ENCODE measurements around the gene GTPBP4.
"Not testable (repeated sequence)": the region's sequence is repeated elsewhere in the genome, so short reads cannot be mapped to it uniquely, and the experiment has no call there.

The GTPBP4 gene

DNA sequence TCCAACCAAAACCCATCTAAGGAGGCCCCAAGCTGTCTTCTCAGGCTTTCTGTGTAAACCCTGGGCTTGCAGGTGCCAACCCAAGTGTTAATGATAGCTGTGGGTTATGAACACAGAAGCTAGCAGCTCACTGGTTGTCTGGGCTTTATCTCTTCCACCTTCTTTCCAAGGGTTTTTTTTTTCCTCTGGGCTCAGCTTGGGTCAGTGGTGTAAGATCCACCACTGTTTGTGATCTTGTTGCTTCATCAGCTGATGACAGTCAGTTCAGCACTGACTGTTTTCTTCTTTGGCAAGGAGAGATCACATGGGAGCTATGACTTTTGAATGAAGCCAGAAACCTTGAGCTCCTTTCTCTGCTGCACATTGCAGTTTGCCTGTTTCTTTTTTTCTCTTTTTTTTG lies 4.6 kb downstream of the GTPBP4 start:
- no peak for FAIRE-seq

DNA sequence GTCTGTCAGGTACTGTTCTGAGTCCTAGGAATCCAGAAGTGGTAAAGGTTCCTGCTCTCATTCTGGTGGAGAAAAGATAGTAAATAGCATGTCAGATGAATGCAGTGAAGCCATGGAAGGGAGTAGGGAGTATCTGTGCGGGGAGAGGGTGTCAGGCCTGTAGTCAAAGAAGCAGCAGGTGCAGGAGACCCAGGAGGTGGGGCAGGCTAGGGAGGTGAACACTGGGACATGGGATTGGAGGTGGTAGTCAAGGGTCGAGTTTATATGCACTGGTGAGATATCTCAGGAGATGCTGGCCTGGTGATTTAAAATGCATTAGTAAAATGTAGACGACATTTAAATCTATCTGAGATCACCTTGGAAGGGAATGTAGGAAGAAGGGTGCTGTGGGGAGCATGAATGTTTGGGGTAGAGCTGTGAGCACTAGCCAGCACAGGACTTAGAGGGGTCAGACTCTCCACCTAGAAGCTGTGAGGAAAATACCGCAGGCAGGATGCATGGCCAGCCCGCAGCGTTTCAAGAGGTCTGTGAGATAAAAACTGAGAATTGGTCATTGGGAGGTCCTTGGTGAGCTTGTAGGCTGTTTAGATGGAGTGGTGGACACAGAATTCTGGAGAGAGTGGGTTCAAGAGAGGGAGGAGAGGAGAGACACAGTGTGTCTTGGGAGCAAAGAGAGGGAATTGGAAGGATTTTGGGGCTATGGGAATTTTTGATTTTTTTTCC lies 6.8 kb downstream of the GTPBP4 start:
- FAIRE-seq = no peak

GRCh38 chr10:995559-995926 lies 7.3 kb downstream of the GTPBP4 start:
- no peak for FAIRE-seq

GRCh38 chr10:996031-996430 lies 7.8 kb downstream of the GTPBP4 start:
- no peak for FAIRE-seq

- FAIRE-seq = no peak
Measured at GRCh38 chr10:997266-998022, 9.2 kb downstream of the GTPBP4 start.

GRCh38 chr10:1002425-1003006 lies 14.3 kb downstream of the GTPBP4 start:
- no peak for FAIRE-seq

GRCh38 chr10:1003884-1004670 lies 15.8 kb downstream of the GTPBP4 start:
- no peak for FAIRE-seq

DNA sequence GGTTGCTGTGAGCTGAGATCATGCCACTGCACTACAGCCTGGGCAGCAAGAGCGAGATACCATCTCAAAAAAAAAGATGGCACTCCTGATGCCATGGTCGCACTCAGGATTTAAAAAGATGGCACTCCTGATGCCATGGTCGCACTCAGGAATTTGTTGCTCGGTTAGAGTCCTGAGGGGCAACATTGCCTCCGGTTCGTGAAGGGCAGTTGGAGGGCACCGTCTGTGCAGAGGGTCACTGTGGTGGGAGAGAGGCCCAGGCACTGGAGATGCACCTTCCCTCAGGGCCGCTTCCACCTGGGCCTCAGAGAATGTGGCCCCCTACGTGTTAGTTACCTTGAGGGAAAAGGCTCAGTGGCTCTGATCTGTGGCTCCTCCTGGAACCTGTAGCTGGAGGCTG lies 18.3 kb downstream of the GTPBP4 start:
- no peak for FAIRE-seq

- FAIRE-seq = no peak
Measured at GRCh38 chr10:1007583-1007982, 19.3 kb downstream of the GTPBP4 start.

DNA sequence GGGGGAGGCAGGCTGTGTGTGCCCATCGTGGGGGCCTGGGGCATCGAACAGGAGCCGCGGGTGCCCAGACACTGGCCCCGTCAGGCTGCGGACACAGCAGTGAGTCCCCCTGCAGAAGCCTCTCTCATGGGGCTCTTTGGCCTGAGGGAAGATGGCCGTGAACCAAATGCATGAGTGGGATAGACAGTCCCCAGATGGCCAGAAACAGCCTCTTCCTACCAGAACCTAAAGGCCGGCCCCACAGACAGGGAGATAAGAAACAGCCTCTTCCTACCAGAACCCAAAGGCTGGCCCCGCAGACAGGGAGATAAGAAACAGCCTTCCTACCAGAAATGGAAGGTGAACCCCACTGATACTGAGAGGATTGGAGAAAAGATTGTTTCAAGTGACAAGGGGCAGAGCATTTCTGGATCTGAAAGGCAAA lies 20.8 kb downstream of the GTPBP4 start:
- no peak for FAIRE-seq

GRCh38 chr10:1009947-1010346 lies 21.7 kb downstream of the GTPBP4 start:
- not testable (repeated sequence) for FAIRE-seq

GRCh38 chr10:1010703-1011102 lies 22.5 kb downstream of the GTPBP4 start:
- FAIRE-seq = no peak

GRCh38 chr10:1011696-1012095 lies 23.5 kb downstream of the GTPBP4 start:
- no peak for FAIRE-seq

- FAIRE-seq = no peak
Measured at GRCh38 chr10:1015688-1016087, 27.5 kb downstream of the GTPBP4 start.

DNA sequence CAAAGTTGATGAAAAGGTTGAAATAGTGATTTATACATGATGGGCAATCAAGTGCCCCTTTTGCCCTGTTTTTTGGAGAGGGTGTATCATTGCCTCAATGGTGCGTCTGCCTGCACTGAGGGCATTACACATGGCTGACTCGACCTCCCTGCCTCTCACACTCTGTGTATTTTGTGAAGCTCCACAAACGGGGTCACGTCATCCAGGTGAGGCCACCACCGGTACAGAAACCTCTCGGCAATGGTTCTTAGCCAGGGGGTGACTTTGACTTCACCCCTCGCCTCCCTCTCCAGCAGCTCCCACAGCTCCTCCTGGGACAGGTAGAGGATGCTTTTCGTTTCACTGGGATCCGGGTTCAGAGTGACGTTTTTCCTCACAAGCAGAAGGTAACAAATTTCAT lies 31.1 kb downstream of the GTPBP4 start:
- no peak for FAIRE-seq

DNA sequence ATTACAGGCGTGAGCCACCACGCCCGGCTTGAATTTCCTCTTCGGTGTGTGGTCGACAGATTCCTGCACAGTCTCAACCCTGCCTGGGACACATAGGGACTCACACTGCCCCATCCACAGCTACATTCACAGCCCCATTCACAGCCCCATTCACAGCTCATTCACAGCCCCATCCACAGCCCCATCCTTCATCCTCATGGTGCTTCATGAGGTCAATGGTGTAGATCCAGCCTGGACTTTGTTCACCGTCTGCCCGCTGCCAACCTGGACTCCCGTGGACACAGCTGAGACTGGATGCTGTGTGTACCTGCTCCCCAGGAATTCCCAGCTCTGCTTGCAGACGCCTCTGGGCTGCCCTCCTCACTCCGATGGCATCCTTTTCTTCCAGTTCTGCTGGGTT lies 32.2 kb downstream of the GTPBP4 start:
- FAIRE-seq = no peak

- FAIRE-seq = no peak
Measured at GRCh38 chr10:1020958-1021357, 32.7 kb downstream of the GTPBP4 start.

- FAIRE-seq = no peak
Measured at GRCh38 chr10:1022413-1022812, 34.2 kb downstream of the GTPBP4 start.

- FAIRE-seq = no peak
Measured at GRCh38 chr10:1024103-1024502, 35.9 kb downstream of the GTPBP4 start.

DNA sequence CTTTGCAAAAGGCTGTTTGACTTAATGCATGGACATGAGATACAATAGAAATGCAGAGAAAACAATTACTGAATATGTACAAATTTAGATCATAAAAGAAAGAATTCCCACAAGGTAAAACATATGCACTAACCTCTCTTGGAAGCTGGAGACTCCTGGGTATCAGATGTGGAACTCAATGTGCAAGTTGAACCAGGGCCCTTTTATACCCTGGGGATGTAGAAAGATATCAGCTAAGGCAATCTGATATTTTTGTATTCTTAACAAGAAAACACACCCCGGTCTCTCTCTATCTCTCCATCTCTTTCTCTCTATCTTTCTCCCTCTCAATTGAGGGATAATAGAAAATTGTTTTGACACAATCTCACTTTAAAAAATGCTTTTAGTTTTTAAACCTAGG lies 37.4 kb downstream of the GTPBP4 start, which contains the start of gene IDI2:
TSS of gene IDI2 (minus strand) at position 177 of the 400 bp plus-strand sequence. CDS start 1,136 bp downstream, outside the sequence.
- no peak for FAIRE-seq

GRCh38 chr10:1026578-1026977 lies 38.3 kb downstream of the GTPBP4 start:
- no peak for FAIRE-seq

DNA sequence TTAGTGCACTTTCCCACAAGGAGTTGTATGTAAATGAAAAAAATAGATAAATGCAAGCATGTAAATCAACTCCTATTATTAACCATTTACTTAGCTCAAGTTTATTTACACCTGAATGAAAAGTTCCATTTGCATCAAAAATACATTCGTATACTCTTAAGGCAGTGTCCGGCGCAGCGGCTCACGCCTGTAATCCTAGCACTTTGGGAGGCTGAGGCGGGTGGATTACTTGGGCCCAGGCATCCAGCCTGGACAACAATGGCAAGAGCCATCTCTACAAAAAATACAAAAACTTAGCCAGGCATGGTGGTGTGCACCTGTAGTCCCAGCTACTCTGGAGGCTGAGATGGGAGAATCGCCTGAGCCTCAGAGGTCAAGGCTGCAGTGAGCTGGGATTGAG lies 41.6 kb downstream of the GTPBP4 start:
- FAIRE-seq = no peak

DNA sequence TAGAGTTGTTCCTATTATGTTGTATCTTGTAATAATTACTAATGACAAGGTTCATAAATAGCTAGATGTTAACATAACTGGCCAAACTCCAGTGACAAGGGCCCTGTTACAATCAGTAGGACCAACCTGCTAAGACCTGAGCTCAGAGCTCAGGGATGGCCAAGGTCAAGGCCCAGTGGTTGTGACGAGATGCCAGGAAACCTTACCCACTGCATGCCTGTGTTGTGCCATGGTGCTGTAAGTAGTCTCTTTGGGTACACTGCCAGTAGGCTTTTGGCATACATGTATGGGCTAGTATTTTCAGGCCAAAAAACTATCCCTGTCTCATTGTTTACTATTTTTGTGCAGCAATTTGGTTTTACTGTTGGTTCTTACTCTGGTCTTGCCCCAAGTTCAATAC lies 45.4 kb downstream of the GTPBP4 start:
- no peak for FAIRE-seq
